Stimulated activated CD8-positive, alpha-beta memory T cell treated with anti-CD3 and anti-CD28 coated beads, Interleukin-15, amount 100 ng/mL, for 1 hour (primary cell): ENCODE data around the gene CLDN3.
"Not testable (repeated sequence)": the region's sequence is repeated elsewhere in the genome, so short reads cannot be mapped to it uniquely, and the experiment has no call there.

Source experiments
- DNase-seq: peaks from one replicate; pipeline ENCODE4 v3.0.0-alpha.2; 2020; ENCODE audit warnings: low read depth

The CLDN3 gene, protein sequence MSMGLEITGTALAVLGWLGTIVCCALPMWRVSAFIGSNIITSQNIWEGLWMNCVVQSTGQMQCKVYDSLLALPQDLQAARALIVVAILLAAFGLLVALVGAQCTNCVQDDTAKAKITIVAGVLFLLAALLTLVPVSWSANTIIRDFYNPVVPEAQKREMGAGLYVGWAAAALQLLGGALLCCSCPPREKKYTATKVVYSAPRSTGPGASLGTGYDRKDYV

GRCh38 chr7:73770002-73770859 lies at the start of gene CLDN3:
Gene CLDN3 (minus strand): TSS chr7:73770270. CDS start chr7:73770049, 221 bp downstream.
- DNase-seq = no peak

DNA sequence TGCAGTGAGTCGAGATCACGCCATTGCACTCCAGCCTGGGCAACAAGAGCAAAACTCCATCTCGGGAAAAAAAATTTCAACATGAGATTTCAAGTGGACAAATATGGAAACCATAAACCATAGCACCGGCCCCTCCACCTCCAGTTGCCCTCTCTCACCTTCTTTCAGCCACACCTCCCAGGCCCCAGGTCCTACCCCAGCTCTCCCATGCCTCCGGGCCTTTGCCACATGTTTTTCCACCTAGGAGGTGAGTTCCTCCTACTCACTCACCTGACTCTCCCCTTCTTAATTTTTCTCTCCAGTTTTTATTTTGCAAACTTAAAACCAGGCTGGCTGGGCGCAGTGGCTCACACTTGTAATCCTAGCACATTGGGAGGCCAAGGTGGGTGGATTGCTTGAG lies 47.1 kb upstream of the CLDN3 start:
- no peak for DNase-seq

DNA sequence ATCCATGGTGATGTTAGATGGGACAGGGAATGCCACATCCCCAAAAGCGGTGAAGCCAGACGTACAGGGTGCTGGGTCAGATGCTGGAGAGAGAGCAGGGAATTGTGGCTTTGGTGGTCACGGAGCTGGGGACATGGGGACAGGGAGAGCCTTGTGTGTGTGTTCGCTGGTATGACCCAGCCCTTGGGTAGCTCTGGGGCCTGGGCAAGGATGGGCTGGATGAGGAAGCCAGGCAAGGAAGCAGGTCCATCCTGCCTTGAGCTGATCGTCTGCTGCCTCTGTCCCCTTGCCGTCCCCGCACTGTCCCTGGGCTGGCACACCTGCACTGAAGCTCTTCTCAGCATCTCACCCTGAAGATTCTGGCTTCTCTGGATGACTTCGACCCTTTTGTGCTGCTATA lies 45.4 kb upstream of the CLDN3 start:
- no peak for DNase-seq

- DNase-seq = no peak
Measured at GRCh38 chr7:73812996-73813395, 42.9 kb upstream of the CLDN3 start.

DNA sequence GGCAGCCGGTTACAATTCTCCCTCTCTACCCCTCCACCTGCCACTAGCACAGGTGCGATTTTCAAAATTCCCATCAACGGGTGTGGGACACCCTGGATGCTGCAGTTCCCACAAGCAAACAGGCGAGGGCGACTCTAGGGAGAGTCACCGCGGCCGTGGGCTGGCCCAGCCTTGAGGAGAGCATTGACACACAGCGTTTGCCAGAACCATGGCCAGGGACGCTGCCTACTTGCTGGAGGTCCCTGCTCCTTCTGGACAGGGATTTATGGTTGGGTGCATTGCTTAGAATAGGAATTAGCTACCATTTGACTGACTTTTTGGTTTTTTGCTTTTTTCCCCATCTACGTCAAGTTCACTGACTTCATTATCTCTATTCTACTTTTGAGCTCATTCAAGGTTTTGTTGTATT lies 41.7 kb upstream of the CLDN3 start:
- peak; percentile 28 for DNase-seq

GRCh38 chr7:73810998-73811360 lies 40.9 kb upstream of the CLDN3 start:
- DNase-seq = no peak

- no peak for DNase-seq
Measured at GRCh38 chr7:73809467-73809951, 39.4 kb upstream of the CLDN3 start.

DNA sequence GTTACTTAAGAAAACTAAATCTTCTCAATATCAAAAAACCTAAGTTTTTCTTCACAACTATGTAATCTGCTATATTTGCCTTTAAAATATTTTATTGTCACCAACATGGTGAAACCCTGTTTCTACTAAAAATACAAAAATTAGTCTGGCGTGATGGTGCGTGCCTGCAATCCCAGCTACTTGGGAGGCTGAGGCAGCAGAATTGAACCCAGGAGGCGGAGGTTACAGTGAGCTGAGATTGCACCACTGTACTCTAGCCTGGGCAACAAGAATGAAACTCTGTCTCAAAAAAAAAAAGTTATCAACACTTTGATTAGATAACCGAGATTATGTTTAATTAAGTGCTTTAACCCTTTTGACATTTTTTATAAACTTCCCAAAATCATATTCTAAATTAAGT lies 32.4 kb upstream of the CLDN3 start:
- DNase-seq = no peak

DNA sequence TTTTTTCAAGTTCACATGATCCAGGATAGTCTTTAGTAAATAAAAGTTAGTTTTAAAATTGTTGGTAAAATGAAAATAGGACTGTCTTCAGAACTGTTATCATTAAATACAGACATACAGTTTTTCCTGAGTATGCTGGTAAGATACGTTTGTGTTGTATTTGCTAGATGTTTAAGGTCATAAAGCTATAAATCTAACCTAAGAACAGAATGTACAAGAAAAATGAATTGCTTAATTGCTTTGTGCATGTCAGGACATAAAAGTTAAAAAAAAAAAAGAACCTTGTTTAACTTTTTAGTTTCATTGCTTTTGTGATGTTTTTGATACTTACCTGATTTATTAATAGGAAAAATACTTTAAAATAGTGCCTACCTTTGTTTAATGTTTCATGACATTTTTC lies 31.5 kb upstream of the CLDN3 start:
- DNase-seq = no peak

- DNase-seq = no peak
Measured at GRCh38 chr7:73799282-73800141, 29.4 kb upstream of the CLDN3 start.

DNA sequence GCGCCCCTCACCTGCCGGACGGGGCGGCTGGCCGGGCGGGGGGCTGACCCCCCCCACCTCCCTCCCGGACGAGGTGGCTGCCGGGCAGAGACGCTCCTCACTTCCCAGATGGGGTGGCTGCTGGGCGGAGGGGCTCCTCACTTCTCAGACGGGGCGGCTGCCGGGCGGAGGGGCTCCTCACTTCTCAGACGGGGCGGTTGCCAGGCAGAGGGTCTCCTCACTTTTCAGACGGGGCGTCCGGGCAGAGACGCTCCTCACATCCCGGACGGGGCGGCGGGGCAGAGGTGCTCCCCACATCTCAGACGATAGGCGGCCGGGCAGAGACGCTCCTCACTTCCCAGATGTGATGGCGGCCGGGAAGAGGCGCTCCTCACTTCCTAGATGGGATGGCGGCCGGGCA lies 27.1 kb upstream of the CLDN3 start:
- DNase-seq = not testable (repeated sequence)

GRCh38 chr7:73796656-73797055 lies 26.6 kb upstream of the CLDN3 start:
- DNase-seq = not testable (repeated sequence)

DNA sequence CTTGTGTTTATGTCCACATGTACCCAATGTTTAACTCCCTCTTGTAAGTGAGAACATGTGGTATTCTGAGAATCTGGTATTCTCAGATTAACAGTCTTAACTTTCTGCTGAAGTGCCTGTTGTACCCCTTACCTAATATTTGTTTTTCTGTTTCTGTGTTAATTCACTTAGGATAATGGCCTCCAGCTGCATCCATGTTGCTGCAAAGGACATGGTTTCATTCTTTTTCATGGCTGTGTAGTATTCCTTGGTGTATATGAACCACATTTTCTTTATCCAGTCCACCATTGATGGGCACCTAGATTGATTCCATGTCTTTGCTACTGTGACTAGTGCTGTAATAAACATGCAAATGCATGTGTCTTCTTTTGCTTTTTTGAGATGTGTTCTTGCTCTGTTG lies 25.1 kb upstream of the CLDN3 start:
- DNase-seq = not testable (repeated sequence)

- DNase-seq = not testable (repeated sequence)
Measured at GRCh38 chr7:73791170-73791690, 21.2 kb upstream of the CLDN3 start.

GRCh38 chr7:73789051-73789450 lies 19.0 kb upstream of the CLDN3 start:
- DNase-seq = no peak

DNA sequence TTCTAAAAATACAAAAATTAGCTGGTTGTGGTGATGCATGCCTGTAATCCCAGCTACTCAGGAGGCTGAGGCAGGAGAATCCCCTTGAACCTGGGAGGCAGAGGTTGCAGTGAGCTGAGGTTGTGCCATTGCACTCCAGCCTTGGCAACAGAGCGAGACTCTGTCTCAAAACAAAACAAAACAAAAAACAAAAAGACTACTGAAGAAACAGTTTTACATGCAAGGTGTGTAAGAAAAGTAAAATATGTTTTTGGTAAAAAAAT lies 17.6 kb upstream of the CLDN3 start:
- DNase-seq = not testable (repeated sequence)

DNA sequence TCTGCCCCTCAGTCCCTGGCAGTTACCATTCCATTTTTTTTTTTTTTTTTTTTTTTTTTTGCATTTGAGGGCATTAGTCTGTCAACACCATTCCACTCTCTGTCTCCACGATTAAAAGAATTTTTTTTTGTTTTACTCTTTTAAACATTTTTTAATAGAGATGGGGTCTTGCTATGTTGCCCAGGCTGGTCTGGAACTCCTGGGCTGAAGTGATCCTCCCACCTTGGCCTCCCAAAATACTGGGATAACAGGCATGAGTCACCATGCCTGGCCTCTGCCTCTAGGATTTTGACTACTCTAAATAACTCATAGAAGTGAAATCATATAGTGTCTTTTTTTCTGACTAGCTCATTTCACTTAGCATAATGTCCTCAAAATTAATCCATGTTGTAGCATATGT lies 16.5 kb upstream of the CLDN3 start:
- DNase-seq = no peak

DNA sequence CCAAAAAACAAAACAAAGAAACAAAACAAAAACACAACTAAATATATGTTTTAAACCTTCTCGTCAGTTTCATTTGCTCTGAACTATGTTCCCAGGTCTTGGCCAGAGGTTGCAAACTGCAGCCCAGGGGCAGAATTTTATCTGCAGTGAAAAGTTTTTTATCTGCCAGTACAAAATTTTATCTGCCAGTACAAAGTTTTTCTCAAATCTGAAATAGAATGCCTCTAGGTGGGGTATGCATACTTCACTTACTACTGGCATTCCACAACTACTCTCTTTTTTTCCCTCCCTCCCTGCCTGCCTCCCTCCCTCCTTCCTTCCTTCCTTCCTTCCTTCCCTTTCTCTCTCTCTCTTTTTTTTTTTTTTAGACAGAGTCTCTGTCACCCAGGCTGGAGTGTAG lies 9.4 kb upstream of the CLDN3 start:
- DNase-seq = no peak

DNA sequence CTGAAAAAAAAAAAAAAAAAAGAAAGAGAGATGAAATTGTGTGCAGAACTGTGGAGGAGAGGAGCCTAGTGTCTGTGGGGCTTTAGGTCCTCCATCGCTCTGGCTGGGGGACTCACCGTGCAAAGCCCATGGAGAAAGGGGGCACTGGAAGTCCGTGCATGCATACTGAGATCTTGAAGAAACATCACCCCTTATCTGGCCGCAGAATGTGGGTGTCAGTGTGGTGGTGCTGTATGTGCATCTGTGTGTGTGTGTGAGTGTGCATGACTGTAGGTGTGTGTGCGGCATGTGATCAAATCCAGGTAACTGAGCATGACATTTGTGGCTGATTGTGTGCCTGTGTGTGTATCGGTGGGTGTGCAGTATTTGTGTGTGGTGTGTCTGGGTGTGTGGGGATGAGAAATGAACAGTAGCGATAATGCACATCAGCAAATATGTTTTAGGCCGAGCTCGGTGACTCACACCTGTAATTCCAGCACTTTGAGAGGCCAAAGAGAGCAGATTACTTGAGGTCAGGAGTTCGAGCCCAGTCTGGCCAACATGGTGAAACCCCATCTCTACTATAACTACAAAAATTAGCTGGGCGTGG lies 8.8 kb upstream of the CLDN3 start:
- DNase-seq = no peak

GRCh38 chr7:73774923-73775322 lies 4.9 kb upstream of the CLDN3 start:
- DNase-seq = no peak

DNA sequence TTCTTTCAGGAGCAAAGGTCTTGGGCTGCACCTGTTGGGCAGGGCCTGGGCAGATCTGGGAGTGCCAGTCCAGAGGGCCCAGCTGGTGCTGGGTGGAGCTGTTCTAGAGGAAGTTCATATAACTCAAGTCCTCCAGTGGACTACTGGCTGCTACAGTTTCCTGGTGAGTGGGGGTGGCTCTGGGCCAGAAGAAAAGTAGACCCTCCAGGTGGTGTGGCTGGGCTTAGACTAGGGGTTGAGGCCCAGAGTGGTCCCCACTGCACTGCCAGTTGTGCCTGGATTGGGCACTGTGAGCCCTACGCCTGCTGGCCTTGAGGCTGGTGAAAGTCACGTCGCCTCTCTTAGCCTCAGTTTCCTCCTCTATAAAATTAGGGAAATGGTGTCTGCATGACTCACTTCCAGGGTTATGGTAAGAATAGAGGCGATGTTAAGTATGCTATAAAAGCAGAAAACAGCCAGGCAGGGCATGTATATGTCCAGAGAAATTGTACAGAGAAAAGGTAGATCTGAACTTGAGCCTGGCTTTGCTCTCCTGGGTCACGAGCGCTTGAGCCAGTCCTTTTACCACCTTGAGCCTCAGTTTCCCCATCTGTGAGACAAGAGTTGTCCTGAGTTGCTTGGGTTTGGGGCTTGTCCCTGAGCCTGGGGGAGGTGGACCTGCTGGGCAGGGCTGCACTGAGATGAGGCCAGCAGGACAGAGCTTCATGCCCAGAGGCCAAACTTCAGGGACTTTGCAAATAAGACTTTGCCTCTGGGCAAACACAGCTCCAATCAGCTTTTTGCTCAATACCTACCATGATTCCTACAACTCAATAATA lies 3.8 kb upstream of the CLDN3 start:
- no peak for DNase-seq
